GM23338 (cell line): Measurements from ENCODE around the gene CPLX1. TPM values are rescaled to one million over a fixed set of nuclear protein-coding genes. Genes with fewer than 3 reads are reported as not detected.

Experiments used
- ATAC-seq: fragments of 200-7000 bp; cut with Tn5 transposase; 3 replicates; pipeline ENCODE4 v1.9.1; 2020
- DNase-seq: peaks from one replicate; pipeline ENCODE4 v3.0.0-alpha.2; 2015; ENCODE audit warnings: low spot score
- H2AFZ ChIP-seq: fragments of 200-600 bp; sonication (generic); 2 replicates; pipeline ENCODE4 v1.8.0; 2016; ENCODE audit warnings: antibody characterized with exemption, mild to moderate bottlenecking, moderate library complexity
- H3F3A ChIP-seq: fragments of 200-600 bp; sonication (generic); replicated peaks from 2 replicates; pipeline ENCODE4 v1.8.0; 2017; ENCODE audit warnings: antibody characterized with exemption, mixed run types, low read depth
- H3K27ac ChIP-seq: fragments of 200-600 bp; sonication (generic); 2 replicates; pipeline ENCODE4 v1.6.1; 2016; ENCODE audit warnings: low read depth
- H3K27me3 ChIP-seq: fragments of 200-600 bp; sonication (generic); 2 replicates; pipeline ENCODE4 v1.8.0; 2016; ENCODE audit warnings: mild to moderate bottlenecking, mixed run types, moderate library complexity; ENCODE audit not compliant: insufficient read depth
- H3K36me3 ChIP-seq: fragments of 200-600 bp; sonication (generic); 2 replicates; pipeline ENCODE4 v1.8.0; 2016; ENCODE audit warnings: mild to moderate bottlenecking; ENCODE audit not compliant: insufficient read depth
- H3K4me1 ChIP-seq: fragments of 200-600 bp; sonication (generic); 2 replicates; pipeline ENCODE4 v1.8.0; 2016; ENCODE audit warnings: mild to moderate bottlenecking, moderate library complexity; ENCODE audit not compliant: insufficient read depth
- H3K4me2 ChIP-seq: fragments of 200-600 bp; sonication (generic); 2 replicates; pipeline ENCODE4 v1.7.1; 2017; ENCODE audit warnings: mixed run types
- H3K4me3 ChIP-seq: fragments of 200-600 bp; sonication (generic); 2 replicates; pipeline ENCODE4 v1.6.1; 2016; ENCODE audit warnings: mixed run types
- H3K79me2 ChIP-seq: fragments of 200-600 bp; sonication (generic); replicated peaks from 2 replicates; pipeline ENCODE4 v1.8.0; 2017; ENCODE audit warnings: mild to moderate bottlenecking; ENCODE audit not compliant: insufficient read depth
- H3K9me2 ChIP-seq: fragments of 200-600 bp; sonication (generic); 2 replicates; pipeline ENCODE4 v1.8.0; 2017; ENCODE audit not compliant: insufficient read depth
- H4K20me1 ChIP-seq: fragments of 200-600 bp; sonication (generic); replicated peaks from 2 replicates; pipeline ENCODE4 v1.8.0; 2017; ENCODE audit warnings: mild to moderate bottlenecking; ENCODE audit not compliant: insufficient read depth
- H3K27ac Mint-ChIP-seq: 2 replicates; pipeline ENCODE4 v1.8.0; 2020; ENCODE audit warnings: inconsistent platforms, mild to moderate bottlenecking, moderate library complexity, mixed read lengths
- H3K27me3 Mint-ChIP-seq: 3 replicates; pipeline ENCODE4 v1.8.0; 2022; ENCODE audit warnings: low read depth, mild to moderate bottlenecking, moderate library complexity, mixed read lengths, inconsistent platforms; ENCODE audit not compliant: insufficient read depth, poor library complexity
- H3K36me3 Mint-ChIP-seq: 3 replicates; pipeline ENCODE4 v1.8.0; 2021; ENCODE audit warnings: low read depth, mild to moderate bottlenecking, inconsistent platforms, moderate library complexity, mixed read lengths
- H3K4me1 Mint-ChIP-seq: 3 replicates; pipeline ENCODE4 v1.8.0; 2020; ENCODE audit warnings: mild to moderate bottlenecking, inconsistent platforms, mixed read lengths
- H3K4me3 Mint-ChIP-seq: 3 replicates; pipeline ENCODE4 v1.8.0; 2021; ENCODE audit warnings: moderate library complexity, mild to moderate bottlenecking, inconsistent platforms, mixed read lengths
- H3K9me3 Mint-ChIP-seq: 3 replicates; pipeline ENCODE4 v1.8.0; 2020; ENCODE audit warnings: moderate library complexity, mild to moderate bottlenecking, inconsistent platforms, mixed read lengths
- CTCF ChIP-seq, 2 experiments: fragments of 200-600 bp in 1 of 2; sonication (generic) in 1 of 2; conservative IDR thresholded peaks; 2 replicates each; pipeline versions ENCODE4 v1.5.1 to v1.6.1; 2016 to 2017; ENCODE audit warnings: antibody characterized with exemption in 2 of 2, low read depth in 2 of 2, mild to moderate bottlenecking in 2 of 2, moderate library complexity in 1 of 2
- EZH2 ChIP-seq: fragments of 200-600 bp; sonication (generic); IDR thresholded peaks from one replicate; pipeline ENCODE4 v1.8.0; 2017; ENCODE audit warnings: antibody characterized with exemption, mild to moderate bottlenecking, low read depth; ENCODE audit not compliant: unreplicated experiment
- EZH2phosphoT487 ChIP-seq: fragments of 200-600 bp; sonication (generic); IDR thresholded peaks from one replicate; pipeline ENCODE4 v1.8.1; 2018; ENCODE audit warnings: antibody characterized with exemption; ENCODE audit not compliant: unreplicated experiment
- JUNB ChIP-seq: IDR thresholded peaks from one replicate; pipeline ENCODE4 v1.6.1; 2016; ENCODE audit warnings: antibody characterized with exemption; ENCODE audit not compliant: unreplicated experiment
- NANOG ChIP-seq: IDR thresholded peaks from 2 replicates; pipeline ENCODE4 v1.6.1; 2016; ENCODE audit warnings: antibody characterized with exemption, borderline replicate concordance
- POLR2AphosphoS5 ChIP-seq: IDR thresholded peaks from 2 replicates; pipeline ENCODE4 v1.6.1; 2016; ENCODE audit warnings: antibody characterized with exemption, low read depth
- REST ChIP-seq: IDR thresholded peaks from one replicate; pipeline ENCODE4 v1.6.1; 2018; ENCODE audit warnings: antibody characterized with exemption; ENCODE audit not compliant: unreplicated experiment
- ZNF114 ChIP-seq: fragments of 250-450 bp; sonication (Bioruptor Pico); IDR thresholded peaks from 2 replicates; pipeline ENCODE4 v1.5.0; 2020; ENCODE audit warnings: mild to moderate bottlenecking, moderate library complexity
- ZNF331 ChIP-seq: fragments of 250-450 bp; sonication (Bioruptor Pico); IDR thresholded peaks from 2 replicates; pipeline ENCODE4 v1.5.0; 2020; ENCODE audit warnings: low read depth, mild to moderate bottlenecking, moderate library complexity
- polyA plus RNA-seq: library from polyadenylated mRNA; unstranded; fragments of >200 nt; fragmentation: Nextera tagmentation; extraction: Ambion mirVana; gene quantifications from 2 replicates; pipeline ENCODE4 v1.2.1, GENCODE V29; 2016
- total RNA-seq: library from RNA; depleted of rRNA; stranded (reverse); fragments of >200 nt; shearing (Covaris generic); gene quantifications from 2 replicates; pipeline ENCODE4 v1.2.3, GENCODE V29; 2014
- TF ChIP-seq, protein P1 (sequence below): fragments of 250-450 bp; sonication (Bioruptor Pico); IDR thresholded peaks from 2 replicates; pipeline ENCODE4 v1.5.0; 2020; ENCODE audit warnings: mild to moderate bottlenecking, moderate library complexity
- TF ChIP-seq, protein P2 (sequence below): IDR thresholded peaks from 2 replicates; pipeline ENCODE4 v1.6.1; 2016; ENCODE audit warnings: antibody characterized with exemption

The CPLX1 gene
- total and polyA plus RNA-seq, 2 experiments from 2014 or later: 0.86 to 0.97 TPM

DNA sequence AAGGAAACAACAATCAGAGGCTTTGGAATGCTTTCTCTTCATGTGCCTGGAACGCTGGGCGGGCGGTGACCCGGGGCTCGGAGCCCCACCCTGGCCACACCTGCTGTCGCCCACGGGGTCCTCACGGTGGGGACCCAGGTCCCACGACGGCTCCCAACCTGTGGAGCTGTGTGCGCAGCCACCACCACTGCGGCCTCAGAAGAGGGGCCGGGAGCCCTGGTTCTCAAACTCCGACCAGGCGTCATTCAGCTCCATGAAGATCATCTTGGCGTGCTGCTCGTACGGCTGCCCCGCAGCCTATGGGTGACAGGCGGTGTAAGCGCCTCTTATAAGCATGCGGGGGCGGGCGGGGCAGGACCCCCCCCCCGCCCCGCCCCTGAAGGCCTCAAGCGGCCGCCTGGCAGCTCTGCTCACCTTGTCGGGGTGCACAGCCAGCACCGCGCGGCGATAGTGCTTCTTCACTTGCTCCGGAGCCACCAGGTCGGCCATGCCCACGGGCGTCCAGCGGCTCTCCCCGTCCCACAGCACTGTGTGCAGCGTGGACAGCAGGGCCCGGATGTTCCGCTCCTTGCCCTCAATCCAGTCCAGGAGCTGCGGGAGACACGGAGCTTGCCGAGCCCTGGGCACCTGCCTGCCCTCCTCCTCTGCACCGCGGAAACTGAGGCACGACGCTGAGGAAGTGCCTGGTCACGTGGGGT lies 23.7 kb upstream of the CPLX1 start:
- Histone ChIP-seq H3K4me2 (no peak overlapping the region), H3K9me2 (no peaks in the 10 kb centered on the region), H3K36me3 (no peaks in the 10 kb centered on the region), H3K79me2 (no peaks in the 10 kb centered on the region), H4K20me1 (no peaks in the 10 kb centered on the region), H3K27ac (no peak overlapping the region), H3K4me1 (no peaks in the 10 kb centered on the region), H3F3A (no peaks in the 10 kb centered on the region), H3K27me3 (no peaks in the 10 kb centered on the region), H2AFZ (no peak overlapping the region), H3K4me3 (no peak overlapping the region)
- Mint-ChIP-seq H3K4me3 (no peak overlapping the region), H3K27ac (no peak overlapping the region), H3K4me1 (no peaks in the 10 kb centered on the region), H3K27me3 (peaks cover 5% of the 10 kb centered on the region), H3K36me3 (peaks cover 2% of the 10 kb centered on the region; the same call in 2 of the 3 replicates), H3K9me3 (no peaks in the 10 kb centered on the region; the same call in 2 of the 3 replicates)
- TF ChIP-seq NANOG: no peak
- TF ChIP-seq ZNF331: no peak
- TF ChIP-seq CTCF (conservative IDR thresholded peaks at IDR 0.05; ENCODE audit: low read depth in 2 of 2): no peak
- TF ChIP-seq, protein P1, sequence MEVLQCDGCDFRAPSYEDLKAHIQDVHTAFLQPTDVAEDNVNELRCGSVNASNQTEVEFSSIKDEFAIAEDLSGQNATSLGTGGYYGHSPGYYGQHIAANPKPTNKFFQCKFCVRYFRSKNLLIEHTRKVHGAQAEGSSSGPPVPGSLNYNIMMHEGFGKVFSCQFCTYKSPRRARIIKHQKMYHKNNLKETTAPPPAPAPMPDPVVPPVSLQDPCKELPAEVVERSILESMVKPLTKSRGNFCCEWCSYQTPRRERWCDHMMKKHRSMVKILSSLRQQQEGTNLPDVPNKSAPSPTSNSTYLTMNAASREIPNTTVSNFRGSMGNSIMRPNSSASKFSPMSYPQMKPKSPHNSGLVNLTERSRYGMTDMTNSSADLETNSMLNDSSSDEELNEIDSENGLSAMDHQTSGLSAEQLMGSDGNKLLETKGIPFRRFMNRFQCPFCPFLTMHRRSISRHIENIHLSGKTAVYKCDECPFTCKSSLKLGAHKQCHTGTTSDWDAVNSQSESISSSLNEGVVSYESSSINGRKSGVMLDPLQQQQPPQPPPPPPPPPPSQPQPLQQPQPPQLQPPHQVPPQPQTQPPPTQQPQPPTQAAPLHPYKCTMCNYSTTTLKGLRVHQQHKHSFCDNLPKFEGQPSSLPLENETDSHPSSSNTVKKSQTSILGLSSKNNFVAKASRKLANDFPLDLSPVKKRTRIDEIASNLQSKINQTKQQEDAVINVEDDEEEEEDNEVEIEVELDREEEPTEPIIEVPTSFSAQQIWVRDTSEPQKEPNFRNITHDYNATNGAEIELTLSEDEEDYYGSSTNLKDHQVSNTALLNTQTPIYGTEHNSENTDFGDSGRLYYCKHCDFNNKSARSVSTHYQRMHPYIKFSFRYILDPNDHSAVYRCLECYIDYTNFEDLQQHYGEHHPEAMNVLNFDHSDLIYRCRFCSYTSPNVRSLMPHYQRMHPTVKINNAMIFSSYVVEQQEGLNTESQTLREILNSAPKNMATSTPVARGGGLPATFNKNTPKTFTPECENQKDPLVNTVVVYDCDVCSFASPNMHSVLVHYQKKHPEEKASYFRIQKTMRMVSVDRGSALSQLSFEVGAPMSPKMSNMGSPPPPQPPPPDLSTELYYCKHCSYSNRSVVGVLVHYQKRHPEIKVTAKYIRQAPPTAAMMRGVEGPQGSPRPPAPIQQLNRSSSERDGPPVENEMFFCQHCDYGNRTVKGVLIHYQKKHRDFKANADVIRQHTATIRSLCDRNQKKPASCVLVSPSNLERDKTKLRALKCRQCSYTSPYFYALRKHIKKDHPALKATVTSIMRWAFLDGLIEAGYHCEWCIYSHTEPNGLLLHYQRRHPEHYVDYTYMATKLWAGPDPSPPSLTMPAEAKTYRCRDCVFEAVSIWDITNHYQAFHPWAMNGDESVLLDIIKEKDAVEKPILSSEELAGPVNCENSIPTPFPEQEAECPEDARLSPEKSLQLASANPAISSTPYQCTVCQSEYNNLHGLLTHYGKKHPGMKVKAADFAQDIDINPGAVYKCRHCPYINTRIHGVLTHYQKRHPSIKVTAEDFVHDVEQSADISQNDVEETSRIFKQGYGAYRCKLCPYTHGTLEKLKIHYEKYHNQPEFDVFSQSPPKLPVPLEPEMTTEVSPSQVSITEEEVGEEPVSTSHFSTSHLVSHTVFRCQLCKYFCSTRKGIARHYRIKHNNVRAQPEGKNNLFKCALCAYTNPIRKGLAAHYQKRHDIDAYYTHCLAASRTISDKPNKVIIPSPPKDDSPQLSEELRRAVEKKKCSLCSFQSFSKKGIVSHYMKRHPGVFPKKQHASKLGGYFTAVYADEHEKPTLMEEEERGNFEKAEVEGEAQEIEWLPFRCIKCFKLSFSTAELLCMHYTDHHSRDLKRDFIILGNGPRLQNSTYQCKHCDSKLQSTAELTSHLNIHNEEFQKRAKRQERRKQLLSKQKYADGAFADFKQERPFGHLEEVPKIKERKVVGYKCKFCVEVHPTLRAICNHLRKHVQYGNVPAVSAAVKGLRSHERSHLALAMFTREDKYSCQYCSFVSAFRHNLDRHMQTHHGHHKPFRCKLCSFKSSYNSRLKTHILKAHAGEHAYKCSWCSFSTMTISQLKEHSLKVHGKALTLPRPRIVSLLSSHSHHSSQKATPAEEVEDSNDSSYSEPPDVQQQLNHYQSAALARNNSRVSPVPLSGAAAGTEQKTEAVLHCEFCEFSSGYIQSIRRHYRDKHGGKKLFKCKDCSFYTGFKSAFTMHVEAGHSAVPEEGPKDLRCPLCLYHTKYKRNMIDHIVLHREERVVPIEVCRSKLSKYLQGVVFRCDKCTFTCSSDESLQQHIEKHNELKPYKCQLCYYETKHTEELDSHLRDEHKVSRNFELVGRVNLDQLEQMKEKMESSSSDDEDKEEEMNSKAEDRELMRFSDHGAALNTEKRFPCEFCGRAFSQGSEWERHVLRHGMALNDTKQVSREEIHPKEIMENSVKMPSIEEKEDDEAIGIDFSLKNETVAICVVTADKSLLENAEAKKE: no peak
- TF ChIP-seq POLR2AphosphoS5: no peak
- no peak for TF ChIP-seq ZNF114 (CRISPR knock-in tag)
- TF ChIP-seq REST: no peak
- TF ChIP-seq JUNB: no peak
- TF ChIP-seq EZH2phosphoT487: no peak
- TF ChIP-seq, protein P2, sequence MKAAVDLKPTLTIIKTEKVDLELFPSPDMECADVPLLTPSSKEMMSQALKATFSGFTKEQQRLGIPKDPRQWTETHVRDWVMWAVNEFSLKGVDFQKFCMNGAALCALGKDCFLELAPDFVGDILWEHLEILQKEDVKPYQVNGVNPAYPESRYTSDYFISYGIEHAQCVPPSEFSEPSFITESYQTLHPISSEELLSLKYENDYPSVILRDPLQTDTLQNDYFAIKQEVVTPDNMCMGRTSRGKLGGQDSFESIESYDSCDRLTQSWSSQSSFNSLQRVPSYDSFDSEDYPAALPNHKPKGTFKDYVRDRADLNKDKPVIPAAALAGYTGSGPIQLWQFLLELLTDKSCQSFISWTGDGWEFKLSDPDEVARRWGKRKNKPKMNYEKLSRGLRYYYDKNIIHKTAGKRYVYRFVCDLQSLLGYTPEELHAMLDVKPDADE: no peak
- no peak for TF ChIP-seq EZH2
- ATAC-seq (no peak), DNase-seq (no peak)
